ENCODE results near the gene HDAC10. TPM values are rescaled to one million over a fixed set of nuclear protein-coding genes. Genes with fewer than 3 reads are reported as not detected.

The HDAC10 gene
- total RNA-seq, 2 donors from 2014 or later, result 66.4 to 67.5 TPM

- Mint-ChIP-seq H3K4me1 (peaks cover 10% of the 10 kb centered on the region), H3K4me3 (no peak overlapping the region), H3K9me3 (no peaks in the 10 kb centered on the region), H3K27me3 (no peaks in the 10 kb centered on the region), H3K36me3 (ENCODE audit: low read depth) (peaks cover 60% of the 10 kb centered on the region), H3K27ac (no peak overlapping the region)
- no peak for ATAC-seq (replicated peaks)
These were observed 33.4 kb downstream of the HDAC10 start for GRCh38 chr22:50217543-50218152.

DNA sequence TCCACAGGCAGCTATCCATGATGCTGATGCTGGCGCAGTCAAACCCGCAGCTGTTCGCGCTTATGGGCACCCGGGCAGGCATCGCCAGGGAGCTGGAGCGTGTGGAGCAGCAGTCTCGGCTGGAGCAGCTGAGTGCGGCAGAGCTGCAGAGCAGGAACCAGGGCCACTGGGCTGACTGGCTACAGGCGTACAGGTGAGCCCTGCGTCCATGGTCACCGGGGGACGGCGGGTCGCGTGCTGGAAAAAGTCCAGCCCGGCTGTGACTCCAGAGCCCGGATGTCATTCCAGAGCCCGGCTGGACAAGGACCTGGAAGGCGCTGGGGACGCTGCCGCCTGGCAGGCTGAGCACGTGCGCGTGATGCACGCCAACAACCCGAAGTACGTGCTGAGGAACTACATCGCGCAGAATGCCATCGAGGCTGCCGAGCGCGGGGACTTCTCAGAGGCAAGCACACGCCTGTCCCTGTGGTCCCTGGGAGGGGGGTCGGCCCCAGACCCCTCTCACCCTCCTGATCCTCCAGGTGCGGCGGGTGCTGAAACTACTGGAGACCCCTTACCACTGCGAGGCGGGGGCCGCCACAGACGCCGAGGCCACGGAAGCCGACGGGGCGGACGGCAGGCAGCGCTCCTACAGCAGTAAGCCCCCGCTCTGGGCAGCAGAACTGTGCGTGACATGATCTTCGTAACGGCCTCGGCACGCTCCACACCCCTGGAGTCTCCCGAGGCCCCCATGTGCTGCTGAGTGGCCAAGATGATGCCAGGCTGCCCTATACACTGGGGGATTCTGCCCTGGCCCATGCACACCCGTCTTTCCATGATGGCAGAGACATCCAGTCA lies 34.2 kb downstream of the HDAC10 start:
- no peak overlapping the region for H3K4me3 Mint-ChIP-seq
- H3K36me3 Mint-ChIP-seq (ENCODE audit: low read depth), result peaks cover 60% of the 10 kb centered on the region
- no peaks in the 10 kb centered on the region for H3K27me3 Mint-ChIP-seq
- H3K27ac Mint-ChIP-seq, result no peak overlapping the region
- H3K9me3 Mint-ChIP-seq, result no peaks in the 10 kb centered on the region
- H3K4me1 Mint-ChIP-seq, result peaks cover 10% of the 10 kb centered on the region
- ATAC-seq (replicated peaks), result no peak

- Mint-ChIP-seq H3K9me3 (no peaks in the 10 kb centered on the region), H3K27ac (no peak overlapping the region), H3K4me1 (peaks cover 10% of the 10 kb centered on the region), H3K36me3 (ENCODE audit: low read depth) (peaks cover 61% of the 10 kb centered on the region), H3K27me3 (no peaks in the 10 kb centered on the region), H3K4me3 (no peak overlapping the region)
- no peak for ATAC-seq (replicated peaks)
These were observed 34.9 kb downstream of the HDAC10 start for GRCh38 chr22:50216055-50216683.

DNA sequence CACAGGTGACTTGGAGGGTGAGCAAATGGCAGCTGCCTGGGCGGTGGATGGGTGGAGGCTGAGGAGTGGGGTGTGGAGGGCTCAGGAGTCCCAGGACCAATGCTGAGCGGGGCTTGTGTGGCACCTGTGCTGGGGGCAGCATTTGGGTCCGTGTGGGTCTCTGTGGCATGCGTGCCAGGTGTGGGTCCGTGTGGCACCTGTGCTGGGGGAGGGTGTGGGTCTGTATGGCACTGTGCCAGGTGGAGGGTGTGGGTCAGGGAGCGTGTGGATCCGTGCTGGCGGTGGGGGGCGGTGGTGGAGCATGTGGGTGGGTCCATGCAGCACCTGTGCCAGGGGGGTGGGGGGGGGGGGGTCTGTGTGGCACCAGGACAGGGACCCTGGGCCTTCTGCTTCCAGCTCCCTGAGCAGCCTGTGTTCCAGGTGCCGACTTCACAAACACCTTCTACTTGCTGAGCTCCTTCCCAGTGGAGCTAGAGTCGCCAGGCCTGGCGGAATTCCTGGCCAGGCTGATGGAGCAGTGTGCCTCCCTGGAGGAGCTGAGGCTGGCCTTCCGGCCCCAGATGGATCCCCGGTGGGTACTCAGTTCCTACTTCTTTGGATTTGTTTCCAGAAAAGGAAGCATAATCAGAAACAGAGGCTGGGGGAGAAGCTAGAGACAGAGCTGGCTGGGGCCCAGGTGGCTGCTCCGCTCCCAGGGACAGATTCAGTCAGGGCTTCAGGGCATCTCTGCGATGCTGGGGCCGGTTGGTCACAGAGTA lies 35.6 kb downstream of the HDAC10 start:
- H3K36me3 Mint-ChIP-seq (ENCODE audit: low read depth), result peaks cover 61% of the 10 kb centered on the region
- H3K4me3 Mint-ChIP-seq, result no peak overlapping the region
- no peak for ATAC-seq (replicated peaks)
- H3K9me3 Mint-ChIP-seq, result no peaks in the 10 kb centered on the region
- peak overlapping the region; percentile 8 for H3K27ac Mint-ChIP-seq
- H3K27me3 Mint-ChIP-seq, result no peaks in the 10 kb centered on the region
- peaks cover 10% of the 10 kb centered on the region for H3K4me1 Mint-ChIP-seq

DNA sequence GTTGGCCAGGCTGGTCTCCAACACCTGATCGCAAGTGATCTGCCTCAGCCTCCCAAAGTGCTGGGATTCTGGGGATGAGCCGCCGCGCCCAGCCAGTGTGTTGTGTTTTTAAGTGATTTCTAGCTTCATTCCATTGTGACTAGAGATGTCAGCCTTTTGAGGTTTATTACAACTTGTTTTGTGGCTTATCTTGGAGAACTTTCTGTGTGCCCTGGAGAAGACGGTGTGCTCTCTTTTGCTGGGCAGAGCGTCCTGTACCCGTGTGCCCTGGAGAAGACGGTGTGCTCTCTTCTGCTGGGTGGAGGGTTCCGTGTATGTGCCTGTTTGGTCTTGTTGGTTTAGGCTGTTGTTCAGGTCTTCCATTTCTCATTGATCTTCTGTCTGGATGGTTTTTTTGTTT lies 37.8 kb downstream of the HDAC10 start:
- Mint-ChIP-seq H3K4me1 (peaks cover 16% of the 10 kb centered on the region), H3K27ac (peak overlapping the region; percentile 20), H3K36me3 (ENCODE audit: low read depth) (peaks cover 71% of the 10 kb centered on the region)

GRCh38 chr22:50211147-50211546 lies 39.9 kb downstream of the HDAC10 start:
- H3K4me1 Mint-ChIP-seq, result peaks cover 16% of the 10 kb centered on the region
- no peak overlapping the region for H3K27ac Mint-ChIP-seq
- ATAC-seq (replicated peaks), result no peak
- peaks cover 65% of the 10 kb centered on the region for H3K36me3 Mint-ChIP-seq (ENCODE audit: low read depth)
- H3K4me3 Mint-ChIP-seq, result no peak overlapping the region
- no peaks in the 10 kb centered on the region for H3K9me3 Mint-ChIP-seq
- no peaks in the 10 kb centered on the region for H3K27me3 Mint-ChIP-seq

More for the DNA sequence above, 37.8 kb downstream of the HDAC10 start:
- Mint-ChIP-seq H3K4me3 (no peak overlapping the region), H3K9me3 (no peaks in the 10 kb centered on the region), H3K27me3 (no peaks in the 10 kb centered on the region)
- ATAC-seq (replicated peaks), result no peak

GRCh38 chr22:50210378-50211139 lies 40.5 kb downstream of the HDAC10 start:
- Mint-ChIP-seq H3K27me3 (no peaks in the 10 kb centered on the region), H3K27ac (no peak overlapping the region), H3K4me1 (peaks cover 16% of the 10 kb centered on the region), H3K36me3 (ENCODE audit: low read depth) (peaks cover 60% of the 10 kb centered on the region), H3K4me3 (no peak overlapping the region), H3K9me3 (no peaks in the 10 kb centered on the region)
- ATAC-seq (replicated peaks), result no peak

GRCh38 chr22:50209893-50210292 lies 41.2 kb downstream of the HDAC10 start:
- Mint-ChIP-seq H3K4me3 (no peak overlapping the region), H3K27ac (peak overlapping the region; percentile 32), H3K36me3 (ENCODE audit: low read depth) (peaks cover 61% of the 10 kb centered on the region), H3K27me3 (no peaks in the 10 kb centered on the region), H3K4me1 (peaks cover 13% of the 10 kb centered on the region), H3K9me3 (no peaks in the 10 kb centered on the region)
- ATAC-seq (replicated peaks), result peak; percentile 74

- H3K27me3 Mint-ChIP-seq, result no peaks in the 10 kb centered on the region
- H3K9me3 Mint-ChIP-seq, result no peaks in the 10 kb centered on the region
- peak; percentile 26 for ATAC-seq (replicated peaks)
- peak overlapping the region; percentile 32 for H3K27ac Mint-ChIP-seq
- peaks cover 62% of the 10 kb centered on the region for H3K36me3 Mint-ChIP-seq (ENCODE audit: low read depth)
- H3K4me3 Mint-ChIP-seq, result no peak overlapping the region
- peaks cover 9% of the 10 kb centered on the region for H3K4me1 Mint-ChIP-seq
These were observed 41.8 kb downstream of the HDAC10 start for GRCh38 chr22:50208939-50209892.

DNA sequence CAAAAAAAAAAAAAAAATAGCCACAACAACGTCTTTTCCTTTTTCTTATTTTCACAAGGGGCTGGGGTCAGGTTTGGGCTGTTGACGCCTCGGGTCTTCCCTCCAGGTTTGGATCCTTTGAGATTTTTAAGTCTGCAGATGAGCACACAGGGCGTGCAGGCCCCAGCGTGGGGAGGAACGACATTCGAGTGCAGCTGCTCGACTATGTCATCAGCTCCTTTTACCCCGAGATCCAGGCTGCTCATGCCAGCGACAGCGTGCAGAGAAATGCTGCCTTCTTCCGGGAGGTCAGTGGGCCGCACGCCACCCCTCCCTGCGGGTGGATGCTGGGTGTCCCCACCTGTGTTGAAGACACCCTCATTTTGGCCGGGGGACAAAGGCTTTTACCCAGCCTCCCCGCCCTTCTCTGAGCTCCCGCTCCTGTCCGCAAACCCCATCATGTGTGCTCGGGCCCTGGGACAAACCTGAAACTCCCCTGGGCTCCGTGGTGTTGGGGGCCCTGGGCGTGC lies 42.6 kb downstream of the HDAC10 start:
- Mint-ChIP-seq H3K27ac (no peak overlapping the region), H3K4me1 (peaks cover 9% of the 10 kb centered on the region), H3K9me3 (no peaks in the 10 kb centered on the region), H3K4me3 (no peak overlapping the region), H3K36me3 (ENCODE audit: low read depth) (peaks cover 62% of the 10 kb centered on the region), H3K27me3 (no peaks in the 10 kb centered on the region)
- no peak for ATAC-seq (replicated peaks)

GRCh38 chr22:50207383-50208140 lies 43.5 kb downstream of the HDAC10 start:
- H3K4me3 Mint-ChIP-seq, result no peak overlapping the region
- no peaks in the 10 kb centered on the region for H3K9me3 Mint-ChIP-seq
- peaks cover 6% of the 10 kb centered on the region for H3K4me1 Mint-ChIP-seq
- no peak overlapping the region for H3K27ac Mint-ChIP-seq
- no peak for ATAC-seq (replicated peaks)
- peaks cover 61% of the 10 kb centered on the region for H3K36me3 Mint-ChIP-seq (ENCODE audit: low read depth)
- no peaks in the 10 kb centered on the region for H3K27me3 Mint-ChIP-seq

GRCh38 chr22:50206599-50206998 lies 44.5 kb downstream of the HDAC10 start:
- Mint-ChIP-seq H3K4me1 (peaks cover 9% of the 10 kb centered on the region), H3K4me3 (no peak overlapping the region), H3K9me3 (no peaks in the 10 kb centered on the region), H3K36me3 (ENCODE audit: low read depth) (peaks cover 57% of the 10 kb centered on the region), H3K27ac (no peak overlapping the region), H3K27me3 (no peaks in the 10 kb centered on the region)
- ATAC-seq (replicated peaks), result no peak

Measured in activated T-helper 17 cell treated with anti-CD3 and anti-CD28 coated beads, Interleukin-2, amount 50 U/mL, for 72 hours (primary cell).